Heart left ventricle (tissue), 13 donors: ENCODE data around the gene DNAJC11.

Experiments used
- CTCF ChIP-seq, 12 donors: fragments of 200-600 bp; sonication (generic) in 4 of 12; IDR thresholded peaks; one replicate each; pipeline versions ENCODE4 v1.5.0 to v1.8.0; 2018 to 2022; ENCODE audit warnings: antibody characterized with exemption in 12 of 12, mild to moderate bottlenecking in 5 of 12
- POLR2A ChIP-seq, 2 donors: fragments of 450-650 bp; IDR thresholded peaks; one replicate each; pipeline ENCODE4 v1.6.1; 2017; ENCODE audit warnings: antibody characterized with exemption in 2 of 2, mild to moderate bottlenecking in 2 of 2, moderate library complexity in 2 of 2
- donor health status: ischemic (EF 13 %, LVEDD 7.1; RV severe dilation, severe dysfunction).
- donor health status: DM: no; HTN: yes; CAD: no.
- donor health status: DM: no; HTN: no; CAD: no.
- donor health status: ischemic (EF 25% LVEDD 6.9; RV normal size, moderate dysfunction).
- donor health status: ischemic (EF 25% LVEDD 5.7; RV mildly dilated, moderate dysfunction).
- donor health status: ischemic (EF 35%, LVEDD 5.7; RV mildly dilated, moderate dysfunction).
- donor health status: nonischemic (EF 11% LVEDD 7.7; RV severe dilation, severe dysfunction).
- donor health status: DM: yes; HTN: yes; CAD: no.
- donor health status: PGD.
- donor health status: ischemic (EF 29% LVEDD 5.4; RV normal size, mild dysfunction).
- donor health status: nonischemic (EF 23%, LVEDD 6.1; RV moderate dilation, normal function).

- TF ChIP-seq CTCF (IDR thresholded peaks at IDR 0.05) = no peak
- no peak for TF ChIP-seq POLR2A (IDR thresholded peaks at IDR 0.05)
Measured at GRCh38 chr1:6738987-6739676, 37.5 kb upstream of the DNAJC11 start.
